ENCODE data around the gene ATP6V0A4. TPM values are rescaled to one million over a fixed set of nuclear protein-coding genes. Genes with fewer than 3 reads are reported as not detected.

The ATP6V0A4 gene
- total RNA-seq, 1 experiment from 2014 or later, result 1.2 TPM

DNA sequence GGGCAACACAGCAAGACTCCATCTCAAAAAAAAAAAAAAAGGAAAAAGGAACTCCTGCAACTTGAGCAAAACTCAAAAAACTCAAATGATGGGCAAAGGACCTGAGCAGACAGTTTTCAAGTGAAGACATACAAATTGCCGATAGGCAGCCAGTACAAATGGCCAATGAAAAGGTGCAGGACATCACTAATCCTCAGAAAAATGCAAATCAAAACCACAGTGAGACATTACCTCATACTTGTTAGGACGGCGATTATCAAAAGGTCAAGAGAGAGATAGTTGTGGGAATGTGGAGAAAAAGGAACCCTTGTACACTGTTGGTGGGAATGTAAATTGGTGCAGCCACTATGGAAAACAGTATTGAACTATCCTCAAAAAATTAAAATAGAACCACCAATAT lies 113.7 kb downstream of the ATP6V0A4 start:
- no peak overlapping the region for H3K27ac Mint-ChIP-seq (ENCODE audit: unreplicated experiment)
- no peaks in the 10 kb centered on the region for H3K9me3 Mint-ChIP-seq (ENCODE audit: unreplicated experiment)
- BruUV-seq (replicated peaks), result no TSS peak
- CTCF ChIA-PET, result no interaction called here
- no peaks in the 10 kb centered on the region for H3K9me3 ChIP-seq
- no peak overlapping the region for H3K4me3 Mint-ChIP-seq (ENCODE audit: unreplicated experiment)
- H3K4me1 Mint-ChIP-seq (ENCODE audit: low read depth, unreplicated experiment), result no peaks in the 10 kb centered on the region
- H3K27me3 Mint-ChIP-seq (ENCODE audit: insufficient read depth, unreplicated experiment), result no peaks in the 10 kb centered on the region
- H3K36me3 Mint-ChIP-seq (ENCODE audit: insufficient read depth, unreplicated experiment), result peaks cover 5% of the 10 kb centered on the region
- POLR2A ChIA-PET, result no interaction called here
- H3K4me3 ChIP-seq (ENCODE audit: low read depth, low read length), result no peak overlapping the region
- TF ChIP-seq CTCF (IDR thresholded peaks at IDR 0.05; ENCODE audit: insufficient read depth in 1 of 2, low read depth in 1 of 2, low read length in 1 of 2, severe bottlenecking in 1 of 2, unreplicated experiment in 1 of 2), result no peak
- no peaks in the 10 kb centered on the region for H3K4me1 ChIP-seq
- no peaks in the 10 kb centered on the region for H3K27me3 ChIP-seq (replicated peaks; ENCODE audit: control insufficient read depth, insufficient read depth, low read length)
- DNase-seq, result no peak
- intact Hi-C loops (cut with micrococcal nuclease; ENCODE audit: unreplicated experiment), result no loop called here
- no peaks in the 10 kb centered on the region for H3K36me3 ChIP-seq (ENCODE audit: control insufficient read depth, insufficient read depth, low read length)

GRCh38 chr7:138679793-138680192 lies 118.2 kb downstream of the ATP6V0A4 start:
- TF ChIP-seq CTCF (IDR thresholded peaks at IDR 0.05; ENCODE audit: insufficient read depth in 1 of 2, low read depth in 1 of 2, low read length in 1 of 2, severe bottlenecking in 1 of 2, unreplicated experiment in 1 of 2), result no peak
- peaks cover 5% of the 10 kb centered on the region for H3K36me3 Mint-ChIP-seq (ENCODE audit: insufficient read depth, unreplicated experiment)
- no peaks in the 10 kb centered on the region for H3K27me3 Mint-ChIP-seq (ENCODE audit: insufficient read depth, unreplicated experiment)
- intact Hi-C loops (cut with micrococcal nuclease; ENCODE audit: unreplicated experiment), result no loop called here
- no peak for DNase-seq
- no peaks in the 10 kb centered on the region for H3K9me3 ChIP-seq
- ChIA-PET POLR2A (no interaction called here), CTCF (no interaction called here)
- H3K36me3 ChIP-seq (ENCODE audit: control insufficient read depth, insufficient read depth, low read length), result no peaks in the 10 kb centered on the region
- H3K4me3 ChIP-seq (ENCODE audit: low read depth, low read length), result no peak overlapping the region
- H3K4me3 Mint-ChIP-seq (ENCODE audit: unreplicated experiment), result no peak overlapping the region
- no TSS peak for BruUV-seq (replicated peaks)
- H3K4me1 Mint-ChIP-seq (ENCODE audit: low read depth, unreplicated experiment), result no peaks in the 10 kb centered on the region
- H3K27me3 ChIP-seq (replicated peaks; ENCODE audit: control insufficient read depth, insufficient read depth, low read length), result no peaks in the 10 kb centered on the region
- H3K9me3 Mint-ChIP-seq (ENCODE audit: unreplicated experiment), result no peaks in the 10 kb centered on the region
- no peaks in the 10 kb centered on the region for H3K4me1 ChIP-seq
- no peak overlapping the region for H3K27ac Mint-ChIP-seq (ENCODE audit: unreplicated experiment)

DNA sequence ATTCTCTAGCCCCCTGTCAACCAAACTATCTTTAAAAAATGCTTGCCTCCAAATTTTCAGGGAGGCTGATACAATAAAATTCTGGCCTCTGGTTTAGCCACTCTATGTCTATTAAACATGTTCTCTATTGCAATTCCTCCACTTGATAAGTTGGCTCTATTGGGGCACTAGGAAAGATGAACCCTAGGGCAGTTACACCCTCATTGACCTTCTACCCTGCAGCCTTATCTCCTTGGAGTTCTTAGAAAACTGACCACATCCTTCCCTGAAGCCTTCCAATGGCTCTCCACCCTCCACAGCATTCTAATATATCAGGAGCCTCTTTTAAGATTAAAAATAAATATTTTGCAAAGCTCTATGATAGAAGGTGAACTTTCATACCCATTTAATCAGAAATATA lies 127.4 kb downstream of the ATP6V0A4 start:
- H3K4me3 Mint-ChIP-seq (ENCODE audit: unreplicated experiment), result no peak overlapping the region
- peaks cover 31% of the 10 kb centered on the region for H3K4me1 Mint-ChIP-seq (ENCODE audit: low read depth, unreplicated experiment)
- DNase-seq, result no peak
- no peak overlapping the region for H3K27ac Mint-ChIP-seq (ENCODE audit: unreplicated experiment)
- peaks cover 12% of the 10 kb centered on the region for H3K36me3 Mint-ChIP-seq (ENCODE audit: insufficient read depth, unreplicated experiment)
- Histone ChIP-seq H3K4me1 (peaks cover 14% of the 10 kb centered on the region), H3K9me3 (peaks cover 16% of the 10 kb centered on the region), H3K36me3 (ENCODE audit: control insufficient read depth, insufficient read depth, low read length) (no peaks in the 10 kb centered on the region), H3K27me3 (replicated peaks; ENCODE audit: control insufficient read depth, insufficient read depth, low read length) (no peaks in the 10 kb centered on the region), H3K4me3 (ENCODE audit: low read depth, low read length) (no peak overlapping the region)
- peaks cover 45% of the 10 kb centered on the region for H3K9me3 Mint-ChIP-seq (ENCODE audit: unreplicated experiment)
- intact Hi-C loops (cut with micrococcal nuclease; ENCODE audit: unreplicated experiment), result no loop called here
- CTCF ChIA-PET, result no interaction called here
- H3K27me3 Mint-ChIP-seq (ENCODE audit: insufficient read depth, unreplicated experiment), result no peaks in the 10 kb centered on the region
- POLR2A ChIA-PET, result no interaction called here
- TF ChIP-seq CTCF (IDR thresholded peaks at IDR 0.05; ENCODE audit: insufficient read depth in 1 of 2, low read depth in 1 of 2, low read length in 1 of 2, severe bottlenecking in 1 of 2, unreplicated experiment in 1 of 2), result no peak
- no TSS peak for BruUV-seq (replicated peaks)

Data from Caco-2 (cell line).